HG02588 (cell line): ENCODE data around the gene DYNLRB2.

ENCODE experiments used
- ATAC-seq: cut with Tn5 transposase; IDR thresholded peaks from one replicate; pipeline ENCODE4 v1.9.1; 2021; ENCODE audit warnings: mild to moderate bottlenecking, moderate library complexity; ENCODE audit not compliant: unreplicated experiment

The DYNLRB2 gene

DNA sequence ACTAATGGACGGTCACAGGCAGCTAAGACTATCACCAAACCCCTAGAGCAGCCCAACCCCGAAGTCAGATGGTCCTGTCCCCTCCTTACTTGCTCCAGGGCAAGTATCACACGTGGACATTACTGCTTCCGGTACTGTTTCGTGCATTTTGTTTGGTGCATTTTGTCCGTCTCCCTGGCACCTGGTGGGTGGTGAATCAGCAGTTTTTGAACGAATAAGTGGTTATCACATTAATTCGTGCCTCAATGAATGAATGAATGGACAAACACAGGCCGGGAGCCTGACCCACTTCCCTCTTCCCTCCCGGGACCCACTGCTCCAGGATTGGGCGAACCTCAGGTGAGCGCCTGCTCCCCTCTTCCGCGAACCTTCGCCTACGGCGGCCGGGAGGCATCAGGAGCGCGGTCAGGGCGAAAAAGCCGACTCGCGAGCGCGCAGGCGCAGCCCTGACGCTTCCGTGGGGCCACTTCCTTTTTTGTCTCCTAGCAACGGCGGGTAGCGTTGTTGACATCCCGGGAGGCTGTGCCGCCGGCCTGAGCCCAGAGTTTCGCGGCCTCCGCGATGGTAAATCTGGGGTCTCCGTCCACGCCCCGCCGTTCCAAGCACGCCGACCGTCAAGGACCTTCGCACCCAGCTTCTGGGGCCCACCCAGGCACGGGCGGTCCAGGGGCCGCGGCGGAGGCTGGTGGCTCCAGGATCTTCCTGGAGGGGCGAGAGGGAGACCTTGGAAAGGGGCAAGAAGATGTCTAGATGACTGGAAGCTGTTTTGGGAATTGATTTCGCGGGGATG is at the start of gene DYNLRB2:
TSS of gene DYNLRB2 (plus strand) at position 478 of the 790 bp plus-strand sequence. CDS start at position 562, 84 bp downstream.
- ATAC-seq, result peak; percentile 98

GRCh38 chr16:80500116-80500859 is 40.5 kb upstream of the DYNLRB2 start:
- ATAC-seq, result no peak

- ATAC-seq, result no peak
These were observed 39.8 kb upstream of the DYNLRB2 start for GRCh38 chr16:80500961-80501525.

GRCh38 chr16:80503107-80503506 is 37.7 kb upstream of the DYNLRB2 start:
- ATAC-seq, result no peak

DNA sequence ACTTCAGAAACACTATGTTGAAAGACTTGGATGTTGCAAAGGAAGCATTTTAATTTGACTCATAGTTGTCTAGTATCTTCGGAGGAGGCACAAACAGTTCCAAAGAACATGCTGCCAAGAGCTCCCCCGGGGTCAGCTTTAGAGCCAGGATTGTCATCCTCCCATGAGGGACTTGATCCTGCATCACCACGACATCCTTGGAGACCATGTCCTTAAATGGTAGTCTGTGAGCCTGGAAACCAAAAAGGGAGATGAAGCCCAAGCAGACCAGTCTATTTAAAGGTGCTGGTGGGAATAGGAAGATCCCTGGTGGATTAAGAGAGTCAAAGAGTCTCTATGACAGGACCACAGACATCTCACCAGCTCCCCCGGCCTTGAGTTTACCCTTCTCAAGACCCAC is 33.3 kb upstream of the DYNLRB2 start:
- ATAC-seq, result no peak

GRCh38 chr16:80509872-80510271 is 30.9 kb upstream of the DYNLRB2 start:
- no peak for ATAC-seq

GRCh38 chr16:80511824-80512592 is 28.8 kb upstream of the DYNLRB2 start:
- no peak for ATAC-seq

GRCh38 chr16:80512593-80512853 is 28.3 kb upstream of the DYNLRB2 start:
- no peak for ATAC-seq

GRCh38 chr16:80515374-80515773 is 25.4 kb upstream of the DYNLRB2 start:
- no peak for ATAC-seq

GRCh38 chr16:80517846-80518245 is 22.9 kb upstream of the DYNLRB2 start:
- ATAC-seq, result no peak

DNA sequence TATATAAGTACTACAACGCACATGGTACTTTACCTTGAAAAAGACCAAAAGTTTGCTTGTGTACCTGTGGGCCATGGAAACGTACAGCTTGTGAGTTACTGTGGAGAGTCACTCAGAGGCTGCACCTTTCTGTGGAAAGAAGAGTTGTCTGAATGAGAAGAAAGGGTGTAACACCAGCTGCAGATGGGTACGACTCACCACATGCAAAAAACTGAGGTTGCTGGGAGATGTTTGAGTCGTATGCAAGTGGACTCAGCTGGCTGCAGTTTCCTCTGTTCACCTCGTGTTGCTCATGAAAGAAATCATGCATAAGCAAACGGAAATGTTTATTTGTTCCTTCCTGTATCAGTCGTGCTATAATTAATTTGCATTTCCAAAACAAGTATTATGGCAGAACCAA is 22.4 kb upstream of the DYNLRB2 start:
- ATAC-seq, result no peak

DNA sequence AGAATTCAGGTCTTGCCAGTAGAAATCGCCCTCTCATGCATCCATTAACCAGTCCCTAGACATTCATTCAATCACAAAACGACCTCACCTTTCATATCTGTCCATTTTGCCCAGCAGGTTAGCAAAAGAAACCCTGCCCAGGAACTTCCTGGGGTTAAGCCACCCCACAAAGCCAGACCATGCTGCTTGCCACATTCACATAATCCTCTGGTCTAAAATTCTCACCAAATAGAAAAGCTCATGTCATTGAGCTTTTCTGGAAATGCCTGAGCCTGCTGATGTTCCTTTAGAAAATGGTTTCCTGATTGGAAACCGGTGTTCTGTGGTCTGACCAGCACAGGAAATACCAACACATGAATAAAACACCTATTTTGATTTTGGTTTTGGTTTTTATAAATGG is 21.6 kb upstream of the DYNLRB2 start:
- no peak for ATAC-seq

- ATAC-seq, result no peak
These were observed 15.4 kb upstream of the DYNLRB2 start for GRCh38 chr16:80525420-80525819.

DNA sequence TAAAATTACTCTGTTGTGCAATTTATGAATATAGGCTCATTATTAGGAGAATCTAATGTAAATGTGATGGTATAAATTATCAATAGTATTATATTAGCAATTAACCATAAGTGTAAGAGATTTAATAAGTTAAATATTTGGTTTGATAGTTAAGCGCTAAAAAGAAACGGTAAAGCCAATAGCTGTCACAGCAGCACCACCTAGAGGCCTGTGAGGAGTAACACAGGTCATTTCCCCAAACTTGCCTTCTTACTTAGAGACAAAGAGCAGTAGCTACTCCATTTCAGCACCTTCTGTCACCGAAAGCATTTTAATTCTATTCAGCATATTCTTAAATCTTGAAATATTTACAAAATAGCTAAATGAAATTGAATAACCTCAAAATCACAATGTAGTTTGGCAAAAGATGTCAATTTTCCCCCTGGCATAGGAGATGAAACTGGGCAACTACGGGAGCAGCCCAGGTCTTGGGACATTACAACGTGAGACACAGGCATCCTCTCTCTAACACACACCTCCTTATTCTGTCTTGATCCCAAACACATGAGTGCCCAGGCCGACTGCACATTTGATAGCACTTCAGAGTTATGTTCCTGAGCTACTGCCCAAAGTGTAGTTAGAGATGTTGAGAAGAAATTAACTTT is 14.3 kb upstream of the DYNLRB2 start:
- ATAC-seq, result peak; percentile 60

DNA sequence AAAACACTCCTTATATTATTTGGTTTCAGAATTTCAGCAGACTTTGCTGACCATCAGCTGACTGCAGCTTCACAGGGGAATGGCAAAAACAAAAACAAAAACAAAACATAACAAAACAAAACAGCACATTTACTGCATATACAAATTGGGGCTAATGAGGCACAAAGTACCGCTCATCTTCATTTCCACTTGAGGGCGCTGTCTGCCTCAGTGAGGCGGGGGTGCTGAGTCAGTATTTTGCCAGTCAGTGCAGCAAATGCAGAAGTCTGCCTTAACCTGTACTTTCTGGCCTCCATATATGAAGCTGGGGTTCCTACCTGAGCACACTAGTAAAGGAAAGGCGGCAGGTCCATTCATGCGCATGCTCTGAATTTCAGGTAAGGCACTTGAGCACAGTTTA is 13.5 kb upstream of the DYNLRB2 start:
- ATAC-seq, result no peak

DNA sequence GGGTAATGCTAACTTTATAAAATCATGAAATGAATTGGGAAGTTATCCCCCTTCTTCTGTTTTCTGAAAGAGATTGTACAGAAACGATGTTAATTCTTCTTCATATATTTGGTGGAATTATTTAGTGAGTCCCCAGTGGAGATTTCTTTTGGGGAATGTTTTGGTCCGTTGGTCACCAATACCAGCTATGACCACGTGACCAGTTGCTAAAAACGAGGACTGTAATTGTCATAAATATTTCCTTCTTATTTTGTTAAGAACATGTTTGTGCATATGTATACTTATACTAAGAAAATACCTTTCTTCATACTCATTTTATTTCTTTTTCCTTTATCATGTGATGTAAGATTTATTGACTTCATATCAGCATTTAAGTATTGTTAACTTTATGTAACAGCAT is 10.3 kb upstream of the DYNLRB2 start:
- ATAC-seq, result no peak

DNA sequence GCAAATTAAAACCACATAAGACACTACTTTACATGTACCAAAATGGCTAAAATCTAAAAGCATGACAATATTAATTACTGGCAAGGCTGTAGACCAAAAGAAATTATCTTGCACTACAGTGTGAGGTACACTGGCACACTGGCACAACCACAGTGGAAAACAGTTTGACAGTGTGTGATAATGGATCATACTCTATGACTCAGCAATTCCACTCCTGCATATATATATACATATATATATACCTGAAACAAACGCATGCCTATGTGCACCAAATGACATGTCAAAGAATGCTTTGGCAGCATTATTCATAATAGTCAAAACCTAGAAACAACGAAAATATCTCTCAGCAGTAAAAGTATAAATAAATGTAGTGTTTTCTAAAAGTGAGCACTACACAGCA is 4.6 kb upstream of the DYNLRB2 start:
- ATAC-seq, result no peak

DNA sequence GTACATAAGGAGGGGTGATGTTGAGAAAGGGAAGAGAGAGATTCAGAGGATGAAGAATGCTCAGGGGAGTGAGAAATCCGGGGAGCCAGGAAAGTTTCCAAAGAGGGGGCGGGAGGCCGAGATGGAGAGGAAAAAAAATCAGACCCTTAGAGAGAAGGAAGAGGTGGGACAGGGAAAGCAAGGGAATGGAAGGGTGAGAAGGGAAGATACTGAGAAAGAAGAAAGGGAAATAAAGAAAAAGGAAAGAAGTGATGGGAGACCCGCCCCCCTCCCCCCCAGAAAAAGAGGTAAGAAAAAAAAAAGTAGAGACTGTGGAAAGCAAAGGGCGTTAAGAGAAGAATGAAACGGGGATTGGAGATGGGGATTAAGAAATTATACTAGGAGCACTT is 507 bp downstream of the DYNLRB2 start:
- ATAC-seq, result no peak

DNA sequence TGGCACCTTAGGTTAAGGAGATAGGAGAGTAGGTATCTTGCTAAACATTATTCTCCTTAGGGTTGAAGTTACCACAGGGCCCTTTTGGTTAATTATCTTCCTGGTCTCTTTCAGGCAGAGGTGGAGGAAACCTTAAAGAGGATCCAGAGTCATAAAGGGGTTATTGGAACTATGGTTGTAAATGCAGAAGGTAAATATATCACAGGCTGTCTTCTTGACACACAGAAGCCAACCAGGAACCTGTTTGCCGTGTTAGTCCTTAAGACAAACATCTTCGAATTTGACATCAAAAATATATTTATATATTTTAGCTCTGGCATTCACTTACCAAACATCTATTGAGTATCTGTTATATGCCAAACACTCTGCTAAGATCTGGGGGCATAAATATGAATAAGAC is 2.4 kb downstream of the DYNLRB2 start:
- no peak for ATAC-seq

DNA sequence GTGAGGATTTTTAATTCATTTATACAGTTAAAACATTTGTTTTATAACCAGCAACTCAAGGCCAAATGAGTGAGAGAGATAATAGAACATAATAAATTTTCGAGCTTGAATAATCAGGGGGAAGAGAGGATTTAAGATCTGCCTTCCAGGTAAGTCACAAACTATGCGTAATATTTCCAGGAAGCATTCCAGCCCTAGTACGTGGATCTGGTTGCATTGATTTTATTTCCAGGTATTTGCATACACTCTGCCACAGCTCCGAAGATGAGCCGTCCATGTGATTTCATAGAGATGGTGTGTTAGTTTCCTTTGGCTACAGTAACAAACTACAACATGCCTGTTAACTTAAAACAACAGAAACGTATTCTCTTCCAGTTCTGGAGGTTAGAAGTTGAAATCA is 3.5 kb downstream of the DYNLRB2 start:
- ATAC-seq, result no peak

DNA sequence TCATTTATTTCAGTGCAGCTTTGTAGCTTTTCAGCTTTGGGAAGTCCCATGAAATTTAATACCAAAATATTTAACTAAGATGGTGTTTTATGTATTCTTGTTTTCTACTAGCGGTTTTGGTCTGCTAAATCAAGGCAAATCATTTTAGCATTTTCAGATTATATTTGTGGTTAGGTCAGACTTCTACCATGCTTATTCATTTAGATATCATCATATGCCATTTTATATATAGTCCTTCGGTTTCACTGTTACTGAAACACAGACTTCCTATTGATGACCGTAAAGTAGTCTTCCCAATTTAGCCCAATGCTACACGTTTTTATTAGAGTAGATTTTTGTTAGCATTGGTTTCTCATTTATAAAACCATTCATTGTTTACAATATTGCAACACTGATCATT is 5.5 kb downstream of the DYNLRB2 start:
- ATAC-seq, result no peak
